ENCODE data around the gene CLIC4. TPM values are rescaled to one million over a fixed set of nuclear protein-coding genes. Genes with fewer than 3 reads are reported as not detected.
A peak's percentile ranks its signal among the peaks of the same experiment; 100 is the strongest.

The CLIC4 gene
- total RNA-seq, 1 donor = 711 TPM

DNA sequence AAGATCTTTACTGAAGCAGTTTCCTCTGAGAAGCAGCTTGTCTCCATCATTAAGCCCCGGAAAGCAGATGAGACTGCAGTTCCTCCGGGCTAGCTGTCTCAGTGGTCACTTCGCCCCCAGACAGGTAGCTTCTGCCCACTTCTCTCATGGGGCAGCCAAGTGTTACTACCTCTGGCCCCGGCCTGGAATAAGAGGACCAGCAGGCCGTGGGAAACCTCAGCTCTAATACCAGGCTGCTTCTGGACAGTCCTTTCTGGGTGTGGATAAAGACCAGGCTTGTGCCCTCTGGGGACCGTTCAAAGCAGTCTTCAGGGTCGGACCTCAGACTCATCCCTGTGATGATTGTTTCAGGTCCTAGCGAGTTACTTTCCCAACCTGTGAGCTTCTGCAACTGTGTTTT is 130.0 kb downstream of the CLIC4 start:
- Histone ChIP-seq H3K4me2 (ENCODE audit: insufficient read depth, low read length) (no peak overlapping the region), H3K9me3 (ENCODE audit: low read depth, low read length) (no peaks in the 10 kb centered on the region), H3K4me3 (ENCODE audit: insufficient read depth, low read length) (no peak overlapping the region), H3K79me2 (ENCODE audit: insufficient read depth, low read length) (no peaks in the 10 kb centered on the region), H3K4me1 (ENCODE audit: insufficient read depth, low read length) (peaks cover 9% of the 10 kb centered on the region), H3K27ac (ENCODE audit: low read depth, low read length) (no peak overlapping the region), H2AFZ (ENCODE audit: low read length) (no peak overlapping the region), H4K20me1 (ENCODE audit: insufficient read depth, low read length) (no peaks in the 10 kb centered on the region), H3K36me3 (ENCODE audit: insufficient read depth, low read length) (no peaks in the 10 kb centered on the region), H3K27me3 (ENCODE audit: insufficient read depth, low read length) (peaks cover 4% of the 10 kb centered on the region)
- no peak for DNase-seq (ENCODE audit: insufficient read length, low spot score, missing footprints)
- TF ChIP-seq, protein P1, sequence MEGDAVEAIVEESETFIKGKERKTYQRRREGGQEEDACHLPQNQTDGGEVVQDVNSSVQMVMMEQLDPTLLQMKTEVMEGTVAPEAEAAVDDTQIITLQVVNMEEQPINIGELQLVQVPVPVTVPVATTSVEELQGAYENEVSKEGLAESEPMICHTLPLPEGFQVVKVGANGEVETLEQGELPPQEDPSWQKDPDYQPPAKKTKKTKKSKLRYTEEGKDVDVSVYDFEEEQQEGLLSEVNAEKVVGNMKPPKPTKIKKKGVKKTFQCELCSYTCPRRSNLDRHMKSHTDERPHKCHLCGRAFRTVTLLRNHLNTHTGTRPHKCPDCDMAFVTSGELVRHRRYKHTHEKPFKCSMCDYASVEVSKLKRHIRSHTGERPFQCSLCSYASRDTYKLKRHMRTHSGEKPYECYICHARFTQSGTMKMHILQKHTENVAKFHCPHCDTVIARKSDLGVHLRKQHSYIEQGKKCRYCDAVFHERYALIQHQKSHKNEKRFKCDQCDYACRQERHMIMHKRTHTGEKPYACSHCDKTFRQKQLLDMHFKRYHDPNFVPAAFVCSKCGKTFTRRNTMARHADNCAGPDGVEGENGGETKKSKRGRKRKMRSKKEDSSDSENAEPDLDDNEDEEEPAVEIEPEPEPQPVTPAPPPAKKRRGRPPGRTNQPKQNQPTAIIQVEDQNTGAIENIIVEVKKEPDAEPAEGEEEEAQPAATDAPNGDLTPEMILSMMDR (IDR thresholded peaks at IDR 0.05; ENCODE audit: extremely low read depth, low read depth, low read length) = no peak

- H4K20me1 ChIP-seq (ENCODE audit: insufficient read depth, low read length) = no peaks in the 10 kb centered on the region
- no peaks in the 10 kb centered on the region for H3K36me3 ChIP-seq (ENCODE audit: insufficient read depth, low read length)
- no peak overlapping the region for H3K4me2 ChIP-seq (ENCODE audit: insufficient read depth, low read length)
- TF ChIP-seq, protein P1 (IDR thresholded peaks at IDR 0.05; ENCODE audit: extremely low read depth, low read depth, low read length) = no peak
- H3K4me3 ChIP-seq (ENCODE audit: insufficient read depth, low read length) = no peak overlapping the region
- peaks cover 9% of the 10 kb centered on the region for H3K4me1 ChIP-seq (ENCODE audit: insufficient read depth, low read length)
- no peaks in the 10 kb centered on the region for H3K79me2 ChIP-seq (ENCODE audit: insufficient read depth, low read length)
- no peak overlapping the region for H3K27ac ChIP-seq (ENCODE audit: low read depth, low read length)
- DNase-seq (ENCODE audit: insufficient read length, low spot score, missing footprints) = no peak
- H3K9me3 ChIP-seq (ENCODE audit: low read depth, low read length) = no peaks in the 10 kb centered on the region
- peaks cover 4% of the 10 kb centered on the region for H3K27me3 ChIP-seq (ENCODE audit: insufficient read depth, low read length)
- H2AFZ ChIP-seq (ENCODE audit: low read length) = no peak overlapping the region
These were observed 130.8 kb downstream of the CLIC4 start for GRCh38 chr1:24875991-24876506.

DNA sequence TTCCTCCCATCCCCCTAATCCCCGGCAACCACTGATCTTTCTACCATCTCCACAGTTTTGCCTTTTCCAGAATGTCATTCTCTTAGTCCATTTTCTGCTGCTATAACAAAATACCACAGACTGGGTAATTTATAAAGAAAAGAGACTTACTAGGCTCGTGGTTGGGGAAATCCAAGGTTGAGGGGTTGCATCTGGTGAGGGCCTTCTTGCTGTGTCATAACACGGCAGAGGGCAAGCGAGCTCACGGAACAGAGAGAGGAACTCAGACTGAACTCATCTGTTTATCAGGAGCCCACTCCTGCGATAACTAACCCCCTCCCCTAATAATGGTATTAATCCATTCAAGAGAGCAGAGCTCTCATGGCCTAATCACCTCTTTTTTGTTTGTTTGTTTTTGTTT is 132.8 kb downstream of the CLIC4 start:
- no peaks in the 10 kb centered on the region for H3K36me3 ChIP-seq (ENCODE audit: insufficient read depth, low read length)
- peaks cover 9% of the 10 kb centered on the region for H3K4me1 ChIP-seq (ENCODE audit: insufficient read depth, low read length)
- H3K79me2 ChIP-seq (ENCODE audit: insufficient read depth, low read length) = no peaks in the 10 kb centered on the region
- TF ChIP-seq, protein P1 (IDR thresholded peaks at IDR 0.05; ENCODE audit: extremely low read depth, low read depth, low read length) = no peak
- no peak overlapping the region for H3K4me2 ChIP-seq (ENCODE audit: insufficient read depth, low read length)
- DNase-seq (ENCODE audit: insufficient read length, low spot score, missing footprints) = no peak
- H4K20me1 ChIP-seq (ENCODE audit: insufficient read depth, low read length) = no peaks in the 10 kb centered on the region
- H3K27me3 ChIP-seq (ENCODE audit: insufficient read depth, low read length) = peaks cover 11% of the 10 kb centered on the region
- H3K27ac ChIP-seq (ENCODE audit: low read depth, low read length) = no peak overlapping the region
- no peak overlapping the region for H3K4me3 ChIP-seq (ENCODE audit: insufficient read depth, low read length)
- H2AFZ ChIP-seq (ENCODE audit: low read length) = no peak overlapping the region
- no peaks in the 10 kb centered on the region for H3K9me3 ChIP-seq (ENCODE audit: low read depth, low read length)

- TF ChIP-seq, protein P1 (IDR thresholded peaks at IDR 0.05; ENCODE audit: extremely low read depth, low read depth, low read length) = no peak
- Histone ChIP-seq H3K79me2 (ENCODE audit: insufficient read depth, low read length) (no peaks in the 10 kb centered on the region), H3K9me3 (ENCODE audit: low read depth, low read length) (peaks cover 2% of the 10 kb centered on the region), H3K4me3 (ENCODE audit: insufficient read depth, low read length) (no peak overlapping the region), H4K20me1 (ENCODE audit: insufficient read depth, low read length) (no peaks in the 10 kb centered on the region), H3K27ac (ENCODE audit: low read depth, low read length) (no peak overlapping the region), H2AFZ (ENCODE audit: low read length) (no peak overlapping the region), H3K4me2 (ENCODE audit: insufficient read depth, low read length) (peak overlapping the region; percentile 14), H3K36me3 (ENCODE audit: insufficient read depth, low read length) (no peaks in the 10 kb centered on the region), H3K4me1 (ENCODE audit: insufficient read depth, low read length) (peaks cover 9% of the 10 kb centered on the region), H3K27me3 (ENCODE audit: insufficient read depth, low read length) (peaks cover 16% of the 10 kb centered on the region)
- no peak for DNase-seq (ENCODE audit: insufficient read length, low spot score, missing footprints)
These were observed 133.8 kb downstream of the CLIC4 start for GRCh38 chr1:24878775-24879742.

Measured in osteoblast (primary cell).